ENCODE measurements around the gene SLC45A3. TPM values are rescaled to one million over a fixed set of nuclear protein-coding genes. Genes with fewer than 3 reads are reported as not detected.

Gene SLC45A3
- total and polyA plus RNA-seq, 5 experiments from 2014 or later = 0.25 to 0.36 TPM; not detected in 3

DNA sequence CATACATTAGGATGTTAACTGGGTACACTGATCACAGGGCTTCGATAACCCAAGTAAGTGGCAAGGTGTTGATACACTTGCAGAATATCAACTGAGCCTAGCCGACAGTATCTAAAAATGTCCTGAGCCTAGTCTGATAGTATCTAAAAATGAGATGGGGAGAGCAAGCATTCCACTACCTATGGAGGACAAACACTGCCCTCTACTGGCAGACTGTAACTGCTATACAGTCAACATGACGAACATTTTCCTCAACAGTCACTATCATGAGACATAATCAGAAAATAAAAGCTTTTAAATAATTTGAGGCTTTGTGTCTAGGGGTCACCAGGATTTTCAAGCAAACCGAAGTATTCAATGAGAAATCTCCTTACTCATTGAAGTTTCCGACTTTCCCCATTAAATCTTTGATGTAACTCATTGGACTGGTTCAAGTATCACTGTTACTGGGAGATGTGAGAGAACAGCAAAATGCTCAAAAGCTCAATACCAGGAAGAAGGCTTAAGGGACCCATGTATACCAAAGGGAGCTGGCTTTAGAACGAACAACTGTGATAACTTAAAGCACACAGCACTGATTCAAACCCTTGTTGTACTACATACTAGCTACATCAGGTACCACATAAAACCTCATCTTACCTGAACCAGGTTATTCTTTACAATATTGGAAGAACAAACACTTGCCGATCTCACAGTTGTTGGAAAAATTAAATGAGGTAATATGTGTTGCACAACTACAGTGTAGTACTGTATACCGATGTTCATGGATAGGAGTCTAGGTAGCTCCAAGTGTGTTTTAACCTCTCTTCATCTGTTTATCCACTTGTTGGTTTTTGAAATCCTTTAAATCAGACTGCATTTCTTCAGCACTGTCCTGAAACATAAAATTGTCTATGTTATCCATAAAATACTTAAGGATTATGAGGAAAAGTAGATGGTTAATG lies 31.1 kb upstream of the SLC45A3 start:
- no peaks in the 10 kb centered on the region for H3K9me3 Mint-ChIP-seq
- H3K4me1 Mint-ChIP-seq = peaks cover 14 to 35% (median 27%) of the 10 kb centered on the region in 4 donors
- H3K36me3 Mint-ChIP-seq = peaks cover 0 to 36% (median 2%) of the 10 kb centered on the region in 3 donors
- POLR2A ChIA-PET = interaction anchor here (1.0 to 1.5 kb wide), 3 partner anchors 38 to 119 kb away, joined by 3 to 6 read pairs (median 5); no protein-coding TSS in a partner anchor
- H3K27me3 Mint-ChIP-seq = no peaks in the 10 kb centered on the region
- DNase-seq (peak; percentile 25 to 80 (median 62)), ATAC-seq (peak; percentile 93 to 94)
- peak overlapping the region in 6 of 10 donors; percentile 4 to 60 (median 47) for H3K27ac Mint-ChIP-seq
- no peak overlapping the region for H3K4me3 Mint-ChIP-seq

DNA sequence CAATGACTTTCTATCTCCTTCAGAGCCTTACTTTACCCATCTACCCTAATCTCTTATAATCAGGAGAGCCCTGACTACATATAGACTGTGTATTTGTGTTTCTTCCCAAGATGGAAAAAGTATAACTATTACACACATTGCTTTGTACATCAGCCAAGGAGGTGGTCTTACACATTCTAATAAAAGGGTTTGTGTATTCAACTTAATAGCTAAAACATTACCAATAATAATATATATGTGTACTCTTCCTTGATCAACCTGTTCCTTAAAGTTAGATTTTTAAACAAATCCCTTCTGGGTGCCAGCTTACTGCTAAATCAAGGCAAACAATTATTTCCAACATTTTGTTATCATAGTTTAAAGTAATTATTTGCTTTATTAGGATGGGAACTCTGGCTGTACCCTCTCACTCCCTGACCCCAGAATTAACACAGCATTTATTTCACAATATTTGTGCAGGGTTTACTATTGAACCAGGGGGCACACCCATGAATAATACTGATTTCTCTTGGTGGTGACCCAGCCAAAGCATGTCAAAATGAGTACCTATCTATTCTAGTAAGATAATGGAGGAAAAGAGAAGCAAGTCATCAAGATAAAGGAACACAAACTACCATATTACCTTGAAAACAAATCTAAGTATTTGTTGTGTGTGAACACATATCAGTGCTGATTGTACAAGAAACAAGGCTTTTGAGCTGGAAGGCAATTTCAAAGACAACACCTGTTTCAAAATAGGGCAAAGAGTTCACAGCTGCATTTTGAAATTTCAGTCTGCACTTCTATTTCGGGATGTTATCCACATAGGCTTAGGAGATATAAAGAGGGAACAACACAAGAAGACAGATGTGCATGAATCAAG lies 30.1 kb upstream of the SLC45A3 start:
- H3K4me3 Mint-ChIP-seq = no peak overlapping the region
- no peaks in the 10 kb centered on the region for H3K9me3 Mint-ChIP-seq
- peaks cover 11 to 30% (median 23%) of the 10 kb centered on the region in 4 donors for H3K4me1 Mint-ChIP-seq
- POLR2A ChIA-PET = interaction anchor here (0.7 to 1.5 kb wide), 4 partner anchors 39 to 118 kb away, joined by 3 to 6 read pairs (median 4); no protein-coding TSS in a partner anchor
- ATAC-seq (no peak), DNase-seq (no peak)
- peak overlapping the region in 3 of 10 donors; percentile 19 to 55 (median 21) for H3K27ac Mint-ChIP-seq
- H3K36me3 Mint-ChIP-seq = peaks cover 0 to 28% (median 2%) of the 10 kb centered on the region in 3 donors
- H3K27me3 Mint-ChIP-seq = no peaks in the 10 kb centered on the region

DNA sequence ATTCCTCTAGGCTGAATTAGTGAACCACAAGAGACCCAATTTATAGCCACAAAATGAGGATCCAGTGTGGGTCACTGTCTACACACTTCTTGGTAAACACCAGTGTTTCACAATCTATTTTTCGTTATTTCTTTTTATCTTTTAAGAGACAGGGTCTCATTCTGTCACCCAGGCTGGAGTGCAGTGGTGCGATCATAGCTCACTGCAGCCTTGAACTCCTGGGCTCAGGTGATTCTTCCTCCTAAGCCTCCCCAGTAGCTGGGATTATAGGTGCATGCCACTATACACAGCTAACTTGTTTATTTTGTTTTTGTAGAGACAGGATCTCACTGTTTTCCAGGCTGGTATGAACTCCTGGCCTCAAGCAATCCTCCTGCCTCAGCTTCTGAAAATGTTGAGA lies 29.3 kb upstream of the SLC45A3 start:
- H3K27me3 Mint-ChIP-seq = no peaks in the 10 kb centered on the region
- no peak overlapping the region for H3K4me3 Mint-ChIP-seq
- H3K4me1 Mint-ChIP-seq = peaks cover 10 to 29% (median 18%) of the 10 kb centered on the region in 4 donors
- ATAC-seq (no peak), DNase-seq (no peak)
- H3K9me3 Mint-ChIP-seq = no peaks in the 10 kb centered on the region
- no peak overlapping the region for H3K27ac Mint-ChIP-seq
- POLR2A ChIA-PET = interaction anchor here (1.5 kb wide), 1 partner anchor 117 kb away, joined by 3 read pairs; no protein-coding TSS in a partner anchor
- peaks cover 0 to 28% (median 2%) of the 10 kb centered on the region in 3 donors for H3K36me3 Mint-ChIP-seq

DNA sequence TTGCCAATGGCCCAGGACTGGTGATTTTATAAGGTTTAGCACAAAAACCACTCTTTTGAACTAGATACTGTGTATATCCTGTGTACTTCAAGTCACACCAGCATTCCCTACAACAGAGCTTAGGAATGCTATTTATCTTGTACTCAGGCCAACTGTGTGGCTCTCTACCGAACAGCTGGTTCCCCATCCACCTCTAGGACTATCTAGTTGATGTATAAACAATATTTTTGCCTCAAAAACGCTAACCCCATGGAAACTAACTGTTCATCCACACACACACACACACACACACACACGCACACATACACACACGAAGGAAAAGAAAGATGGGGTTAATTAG lies 28.7 kb upstream of the SLC45A3 start:
- peaks cover 0 to 30% (median 2%) of the 10 kb centered on the region in 3 donors for H3K36me3 Mint-ChIP-seq
- no peak overlapping the region for H3K4me3 Mint-ChIP-seq
- no peaks in the 10 kb centered on the region for H3K9me3 Mint-ChIP-seq
- ATAC-seq (no peak), DNase-seq (no peak)
- peaks cover 11 to 31% (median 18%) of the 10 kb centered on the region in 4 donors for H3K4me1 Mint-ChIP-seq
- H3K27me3 Mint-ChIP-seq = no peaks in the 10 kb centered on the region
- POLR2A ChIA-PET = no interaction called here
- no peak overlapping the region for H3K27ac Mint-ChIP-seq

DNA sequence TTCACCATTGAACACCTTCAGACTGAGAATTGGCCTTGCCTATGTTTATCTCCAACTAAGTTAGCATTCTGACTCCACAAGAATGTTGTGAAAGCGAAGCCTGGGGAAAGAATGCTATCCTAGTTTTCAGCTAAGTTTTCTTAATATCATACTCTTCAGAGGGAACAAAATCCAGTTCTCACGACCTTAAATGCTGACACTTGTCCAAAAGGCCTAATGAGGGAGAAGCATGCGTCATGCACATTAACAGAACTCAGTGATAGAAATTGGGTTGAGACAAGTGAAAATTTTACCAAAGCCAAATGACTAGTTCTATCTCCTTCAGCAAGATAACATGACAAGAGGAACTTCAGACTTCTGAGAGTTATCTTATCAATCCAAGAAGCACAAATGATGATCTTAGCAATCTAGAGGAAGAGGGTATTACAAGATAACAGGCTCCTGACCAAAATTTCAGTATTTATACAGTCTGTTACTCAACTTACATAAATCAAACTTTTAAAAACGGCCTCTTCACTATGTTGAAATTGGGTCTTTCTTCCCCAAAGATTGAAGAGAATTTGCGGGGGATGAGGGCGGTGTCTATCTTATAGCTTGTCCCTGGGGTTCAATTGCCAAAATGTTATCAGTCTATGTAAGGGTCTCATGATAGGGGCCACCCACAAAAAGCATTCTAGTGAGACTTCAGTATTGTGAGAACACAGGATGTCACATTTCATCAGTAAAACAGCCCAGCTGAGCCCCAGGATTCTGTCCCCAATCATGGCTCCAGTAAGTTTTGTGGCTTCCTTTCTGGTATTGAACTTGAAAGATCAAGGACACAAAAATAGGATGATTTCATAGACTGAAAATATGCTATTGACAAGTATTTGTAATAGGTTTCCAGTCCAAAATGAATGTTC lies 26.5 kb upstream of the SLC45A3 start:
- no peak for DNase-seq
- peak overlapping the region in 1 of 10 donors; percentile 5 for H3K27ac Mint-ChIP-seq
- H3K4me1 Mint-ChIP-seq = peaks cover 16 to 41% (median 19%) of the 10 kb centered on the region in 4 donors
- no peaks in the 10 kb centered on the region for H3K9me3 Mint-ChIP-seq
- peaks cover 0 to 39% (median 2%) of the 10 kb centered on the region in 3 donors for H3K36me3 Mint-ChIP-seq
- POLR2A ChIA-PET = no interaction called here
- no peak for ATAC-seq
- H3K27me3 Mint-ChIP-seq = no peaks in the 10 kb centered on the region
- no peak overlapping the region for H3K4me3 Mint-ChIP-seq

DNA sequence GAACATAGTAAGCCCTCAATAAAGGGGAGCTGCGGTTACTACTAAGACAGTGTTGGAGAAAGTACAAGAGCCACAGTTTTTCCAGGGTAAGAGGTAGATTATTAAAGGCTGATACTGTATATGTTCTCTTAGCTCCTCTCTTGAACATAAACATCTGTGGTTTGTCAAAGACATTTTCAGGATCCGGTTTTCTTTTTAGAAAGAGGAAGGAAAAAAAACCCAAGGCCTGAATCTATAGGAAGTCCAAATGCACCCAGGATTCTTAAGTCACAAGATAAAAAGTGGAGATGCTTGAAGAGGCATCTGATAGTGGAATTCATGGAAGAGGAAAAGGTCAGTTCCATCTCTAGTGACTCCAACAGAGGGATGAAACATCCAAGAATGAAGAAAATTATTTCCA lies 24.6 kb upstream of the SLC45A3 start:
- Mint-ChIP-seq H3K9me3 (no peaks in the 10 kb centered on the region), H3K36me3 (peaks cover 0 to 36% (median 0%) of the 10 kb centered on the region in 3 donors), H3K4me3 (no peak overlapping the region), H3K4me1 (peaks cover 8 to 30% (median 12%) of the 10 kb centered on the region in 4 donors), H3K27ac (peak overlapping the region in 1 of 10 donors; percentile 47), H3K27me3 (no peaks in the 10 kb centered on the region)
- DNase-seq (no peak), ATAC-seq (no peak)
- POLR2A ChIA-PET = interaction anchor here (1.1 kb wide), 1 partner anchor 25 kb away, joined by 3 read pairs; the partner anchor contains the start of gene SLC45A3

DNA sequence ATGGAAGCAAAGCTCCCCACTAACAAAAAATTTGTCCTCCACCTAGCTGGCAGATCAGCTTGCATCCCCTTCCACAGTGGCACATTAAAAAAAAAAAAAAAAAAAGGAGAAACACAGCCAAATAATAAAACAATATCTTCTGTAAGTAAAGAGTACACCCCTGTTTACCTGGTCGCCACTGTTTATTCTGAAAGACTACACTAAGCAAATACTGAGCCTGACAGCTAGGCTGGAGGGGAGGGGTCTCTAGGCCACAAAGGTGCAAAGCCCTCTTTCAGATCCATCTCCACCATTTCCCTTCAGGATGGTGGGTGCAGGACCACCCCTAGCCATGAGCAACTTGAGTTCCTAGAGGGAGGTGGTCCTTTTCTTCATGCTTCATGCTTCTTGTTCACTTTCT lies 22.8 kb upstream of the SLC45A3 start:
- ATAC-seq (no peak), DNase-seq (no peak)
- Mint-ChIP-seq H3K27me3 (no peaks in the 10 kb centered on the region), H3K9me3 (no peaks in the 10 kb centered on the region), H3K4me1 (peaks cover 8 to 30% (median 10%) of the 10 kb centered on the region in 4 donors), H3K27ac (peak overlapping the region in 2 of 10 donors; percentile 25 to 59), H3K36me3 (peaks cover 0 to 25% (median 0%) of the 10 kb centered on the region in 3 donors), H3K4me3 (no peak overlapping the region)
- POLR2A ChIA-PET = no interaction called here

DNA sequence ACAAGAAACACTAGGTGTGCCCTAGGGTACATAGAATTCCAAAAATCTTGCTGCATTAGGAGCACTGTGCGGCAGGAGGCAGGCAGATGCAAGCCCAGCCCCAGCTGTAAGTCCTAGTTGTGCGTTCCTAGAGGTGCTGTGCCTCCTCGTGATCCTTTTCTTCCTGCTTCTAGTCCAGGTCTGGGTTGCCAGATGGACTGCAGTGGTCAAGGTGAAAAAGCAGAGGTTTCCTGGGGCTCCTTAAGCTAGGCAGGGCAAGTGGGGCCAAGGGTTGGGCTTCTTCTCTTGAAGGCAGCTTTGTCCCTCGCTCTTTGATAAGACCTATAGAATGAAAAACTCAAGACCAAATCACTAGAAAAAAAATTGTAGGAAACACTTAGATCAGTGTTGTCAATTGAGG lies 21.6 kb upstream of the SLC45A3 start:
- peaks cover 0 to 2% (median 0%) of the 10 kb centered on the region in 5 donors for H3K27me3 Mint-ChIP-seq
- peaks cover 7 to 27% (median 9%) of the 10 kb centered on the region in 4 donors for H3K4me1 Mint-ChIP-seq

DNA sequence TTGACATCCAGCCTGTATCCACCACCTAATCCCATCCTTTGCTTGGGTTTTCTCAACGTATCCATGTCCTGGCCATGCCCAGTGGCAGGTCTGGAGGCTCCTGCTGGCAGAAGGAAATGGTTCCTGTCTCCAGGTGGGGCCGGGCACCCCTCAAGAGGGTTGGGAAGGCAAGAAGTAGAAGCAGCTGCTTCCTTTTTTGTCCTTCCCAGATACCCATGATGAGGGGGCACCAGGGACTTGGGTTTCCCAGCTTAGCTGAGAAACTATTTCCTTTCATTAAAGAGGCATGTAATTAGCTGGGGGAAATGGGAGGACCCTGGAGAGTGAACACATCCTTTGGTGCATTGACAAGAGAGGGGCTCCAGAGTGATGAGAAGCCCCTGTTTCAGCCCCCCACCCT lies 21.1 kb upstream of the SLC45A3 start:
- ATAC-seq (no peak), DNase-seq (no peak)
- H3K9me3 Mint-ChIP-seq = no peaks in the 10 kb centered on the region
- H3K4me1 Mint-ChIP-seq = peaks cover 3 to 22% (median 9%) of the 10 kb centered on the region in 4 donors
- H3K27me3 Mint-ChIP-seq = peaks cover 0 to 3% (median 0%) of the 10 kb centered on the region in 5 donors
- POLR2A ChIA-PET = no interaction called here
- peaks cover 0 to 18% (median 0%) of the 10 kb centered on the region in 3 donors for H3K36me3 Mint-ChIP-seq
- H3K4me3 Mint-ChIP-seq = no peak overlapping the region
- no peak overlapping the region for H3K27ac Mint-ChIP-seq

More for the DNA sequence above, 21.6 kb upstream of the SLC45A3 start:
- POLR2A ChIA-PET = no interaction called here
- no peaks in the 10 kb centered on the region for H3K9me3 Mint-ChIP-seq
- no peak for ATAC-seq
- no peak for DNase-seq
- peaks cover 0 to 23% (median 0%) of the 10 kb centered on the region in 3 donors for H3K36me3 Mint-ChIP-seq
- peak overlapping the region in 1 of 10 donors; percentile 33 for H3K27ac Mint-ChIP-seq
- no peak overlapping the region for H3K4me3 Mint-ChIP-seq

DNA sequence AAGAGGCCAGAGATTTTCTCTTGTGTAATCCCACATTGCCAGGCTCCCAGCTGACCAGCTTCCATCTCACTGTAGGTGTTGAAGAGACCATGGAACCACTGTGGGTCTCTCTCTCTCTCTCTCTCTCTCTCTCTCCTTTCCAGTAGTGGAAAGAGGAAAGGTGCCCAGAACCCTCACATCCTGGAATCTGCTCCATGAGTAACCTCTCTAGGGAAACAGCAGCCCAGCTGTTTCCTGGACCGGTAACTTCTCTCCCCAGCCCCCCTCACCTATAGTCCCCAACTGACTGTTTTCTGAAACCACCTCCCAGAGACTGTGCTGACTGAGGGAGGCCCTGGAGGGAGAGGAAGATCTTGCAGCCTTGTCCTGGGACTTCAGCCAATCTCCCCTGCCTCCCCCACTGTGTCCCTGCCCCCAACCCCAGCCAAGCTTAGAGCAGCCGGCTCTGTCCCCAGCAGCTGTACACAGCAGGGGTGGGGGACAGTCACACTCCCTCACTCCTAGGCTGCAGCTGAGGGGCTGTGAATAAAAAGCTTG lies 20.6 kb upstream of the SLC45A3 start:
- ATAC-seq = no peak
- Mint-ChIP-seq H3K4me3 (peak overlapping the region in 1 of 10 donors; percentile 52), H3K36me3 (peaks cover 0 to 17% (median 0%) of the 10 kb centered on the region in 3 donors), H3K4me1 (peaks cover 3 to 21% (median 9%) of the 10 kb centered on the region in 4 donors), H3K9me3 (no peaks in the 10 kb centered on the region), H3K27me3 (peaks cover 0 to 3% (median 0%) of the 10 kb centered on the region in 5 donors), H3K27ac (peak overlapping the region in 1 of 10 donors; percentile 9)
- POLR2A ChIA-PET = no interaction called here
- DNase-seq = no peak

DNA sequence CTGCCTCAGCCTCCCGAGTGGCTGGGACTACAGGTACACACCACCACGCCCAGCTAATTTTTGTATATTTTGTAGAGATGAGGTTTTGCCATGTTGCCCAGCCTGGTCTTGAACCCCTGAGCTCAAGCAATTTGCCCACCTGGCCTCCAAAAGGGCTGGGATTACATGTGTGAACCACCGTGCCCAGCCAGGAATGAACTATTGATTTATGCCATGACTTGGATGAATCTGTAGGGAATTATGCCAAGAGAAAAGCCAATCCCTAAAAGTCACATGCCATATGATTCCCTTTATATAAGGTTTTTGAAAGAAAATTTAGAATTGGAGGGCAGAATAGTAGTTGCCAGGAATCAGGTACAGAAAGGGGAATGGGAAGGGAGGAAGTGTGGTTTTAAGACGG lies 19.1 kb upstream of the SLC45A3 start:
- no peak overlapping the region for H3K4me3 Mint-ChIP-seq
- peaks cover 0 to 9% (median 0%) of the 10 kb centered on the region in 3 donors for H3K36me3 Mint-ChIP-seq
- H3K27me3 Mint-ChIP-seq = peaks cover 0 to 4% (median 0%) of the 10 kb centered on the region in 5 donors
- H3K27ac Mint-ChIP-seq = no peak overlapping the region
- POLR2A ChIA-PET = no interaction called here
- peaks cover 0 to 12% (median 5%) of the 10 kb centered on the region in 4 donors for H3K4me1 Mint-ChIP-seq
- H3K9me3 Mint-ChIP-seq = no peaks in the 10 kb centered on the region
- ATAC-seq = no peak
- DNase-seq = no peak
